Ishikawa (cell line): ENCODE data around the gene PCDHGB6.

Experiments
- CREB1 ChIP-seq: IDR thresholded peaks from 2 replicates; pipeline ENCODE4 v1.6.1; 2012; ENCODE audit warnings: low read depth
- EP300 ChIP-seq: IDR thresholded peaks from 2 replicates; pipeline ENCODE4 v1.6.1; 2012; ENCODE audit warnings: borderline replicate concordance
- FOXM1 ChIP-seq: IDR thresholded peaks from 2 replicates; pipeline ENCODE4 v1.6.1; 2012; ENCODE audit warnings: low read depth, borderline replicate concordance
- NFIC ChIP-seq: IDR thresholded peaks from 2 replicates; pipeline ENCODE4 v1.6.1; 2012
- TAF1 ChIP-seq: IDR thresholded peaks from 2 replicates; pipeline ENCODE4 v1.6.1; 2012; ENCODE audit warnings: low read depth, mild to moderate bottlenecking
- TF ChIP-seq, protein P1 (sequence below): IDR thresholded peaks from 2 replicates; pipeline ENCODE4 v1.6.1; 2012

DNA sequence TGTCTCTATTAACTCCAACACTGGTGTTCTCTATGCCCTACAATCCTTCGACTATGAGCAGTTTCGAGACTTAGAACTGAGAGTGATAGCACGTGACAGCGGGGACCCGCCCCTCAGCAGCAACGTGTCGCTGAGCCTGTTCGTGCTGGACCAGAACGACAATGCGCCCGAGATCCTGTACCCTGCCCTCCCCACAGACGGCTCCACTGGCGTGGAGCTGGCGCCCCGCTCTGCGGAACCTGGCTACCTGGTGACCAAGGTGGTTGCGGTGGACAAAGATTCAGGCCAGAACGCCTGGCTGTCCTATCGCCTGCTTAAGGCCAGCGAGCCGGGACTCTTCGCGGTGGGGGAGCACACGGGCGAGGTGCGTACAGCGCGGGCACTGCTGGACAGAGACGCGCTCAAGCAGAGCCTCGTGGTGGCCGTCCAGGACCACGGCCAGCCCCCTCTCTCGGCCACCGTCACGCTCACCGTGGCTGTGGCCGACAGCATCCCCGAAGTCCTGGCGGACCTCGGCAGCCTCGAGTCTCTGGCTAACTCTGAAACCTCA is 15.0 kb downstream of the PCDHGB6 start:
- TF ChIP-seq EP300 (no peak), NFIC (no peak), TAF1 (no peak), CREB1 (no peak), FOXM1 (no peak)
- TF ChIP-seq, protein P1, sequence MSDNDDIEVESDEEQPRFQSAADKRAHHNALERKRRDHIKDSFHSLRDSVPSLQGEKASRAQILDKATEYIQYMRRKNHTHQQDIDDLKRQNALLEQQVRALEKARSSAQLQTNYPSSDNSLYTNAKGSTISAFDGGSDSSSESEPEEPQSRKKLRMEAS, result no peak
